Forelimb muscle (tissue), 1 donor: ENCODE results near the gene GLT6D1. TPM values are rescaled to one million over a fixed set of nuclear protein-coding genes. Genes with fewer than 3 reads are reported as not detected.

ENCODE experiments used
- DNase-seq: peaks from one replicate; pipeline ENCODE4 v3.0.0-alpha.2; 2013; ENCODE audit warnings: low read depth
- polyA plus RNA-seq: library from polyadenylated mRNA; unstranded; fragments of 120-200 nt; gene quantifications from one replicate; pipeline ENCODE4 v1.2.1, GENCODE V29; 2013; ENCODE audit not compliant: insufficient read length

GLT6D1 gene
- polyA plus RNA-seq, 1 donor = not detected

- no peak for DNase-seq
Measured at GRCh38 chr9:135622415-135623020, 16.8 kb downstream of the GLT6D1 start.

GRCh38 chr9:135620558-135620957, 18.8 kb downstream of the GLT6D1 start:
- no peak for DNase-seq

GRCh38 chr9:135619599-135619886, 19.8 kb downstream of the GLT6D1 start:
- no peak for DNase-seq

- DNase-seq = no peak
Measured at GRCh38 chr9:135618866-135619598, 20.3 kb downstream of the GLT6D1 start.

- DNase-seq = no peak
Measured at GRCh38 chr9:135617991-135618411, 21.3 kb downstream of the GLT6D1 start.

GRCh38 chr9:135617538-135617900, 21.8 kb downstream of the GLT6D1 start:
- DNase-seq = no peak

GRCh38 chr9:135616619-135617537, 22.5 kb downstream of the GLT6D1 start:
- no peak for DNase-seq

DNA sequence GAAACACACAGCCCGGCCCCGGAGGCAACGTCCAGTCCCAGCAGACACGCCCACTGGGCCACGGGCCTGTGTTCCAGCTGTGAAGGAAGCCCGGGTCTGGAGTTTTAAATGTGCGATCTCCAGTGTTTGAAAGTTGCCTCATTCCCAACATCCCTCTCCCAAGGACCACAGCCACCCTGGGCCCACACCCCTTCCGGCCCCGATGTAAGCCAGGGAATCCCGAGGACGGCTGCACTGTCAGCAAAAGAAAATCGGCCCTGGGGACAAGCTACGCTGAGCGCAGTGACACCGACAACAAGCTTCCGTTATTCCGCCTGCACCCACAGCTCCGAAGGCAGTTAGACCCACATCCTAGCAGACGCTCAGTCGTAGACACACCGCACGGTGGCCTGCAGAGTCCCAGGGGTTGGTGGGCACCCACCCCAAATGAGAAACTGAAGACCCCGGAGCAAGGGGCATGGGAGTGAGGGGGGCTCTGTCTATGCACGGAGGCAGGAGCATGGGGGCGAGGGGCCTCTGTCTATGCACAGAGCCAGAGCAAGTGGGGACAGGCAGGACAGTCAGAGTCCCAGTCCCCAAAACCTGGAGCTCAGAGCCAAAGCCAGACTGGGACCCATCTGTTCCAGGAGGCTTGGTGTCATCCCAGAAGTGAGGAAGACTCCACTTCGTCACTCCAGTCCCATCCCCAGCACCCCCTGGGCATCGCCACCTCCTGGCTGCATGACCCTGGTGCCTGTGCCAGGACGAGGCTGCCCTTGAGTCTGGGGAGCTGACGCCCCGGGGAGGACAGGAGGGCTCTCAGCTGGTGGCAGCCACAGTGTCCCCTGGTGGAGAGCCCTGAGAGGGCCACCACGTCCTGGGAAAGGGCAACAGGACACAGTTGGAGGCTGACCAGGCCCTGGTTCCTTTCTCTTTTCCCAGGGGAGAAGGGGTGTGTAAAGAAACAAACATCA, 23.4 kb downstream of the GLT6D1 start:
- no peak for DNase-seq

- DNase-seq = no peak
Measured at GRCh38 chr9:135614821-135615665, 24.3 kb downstream of the GLT6D1 start.

DNA sequence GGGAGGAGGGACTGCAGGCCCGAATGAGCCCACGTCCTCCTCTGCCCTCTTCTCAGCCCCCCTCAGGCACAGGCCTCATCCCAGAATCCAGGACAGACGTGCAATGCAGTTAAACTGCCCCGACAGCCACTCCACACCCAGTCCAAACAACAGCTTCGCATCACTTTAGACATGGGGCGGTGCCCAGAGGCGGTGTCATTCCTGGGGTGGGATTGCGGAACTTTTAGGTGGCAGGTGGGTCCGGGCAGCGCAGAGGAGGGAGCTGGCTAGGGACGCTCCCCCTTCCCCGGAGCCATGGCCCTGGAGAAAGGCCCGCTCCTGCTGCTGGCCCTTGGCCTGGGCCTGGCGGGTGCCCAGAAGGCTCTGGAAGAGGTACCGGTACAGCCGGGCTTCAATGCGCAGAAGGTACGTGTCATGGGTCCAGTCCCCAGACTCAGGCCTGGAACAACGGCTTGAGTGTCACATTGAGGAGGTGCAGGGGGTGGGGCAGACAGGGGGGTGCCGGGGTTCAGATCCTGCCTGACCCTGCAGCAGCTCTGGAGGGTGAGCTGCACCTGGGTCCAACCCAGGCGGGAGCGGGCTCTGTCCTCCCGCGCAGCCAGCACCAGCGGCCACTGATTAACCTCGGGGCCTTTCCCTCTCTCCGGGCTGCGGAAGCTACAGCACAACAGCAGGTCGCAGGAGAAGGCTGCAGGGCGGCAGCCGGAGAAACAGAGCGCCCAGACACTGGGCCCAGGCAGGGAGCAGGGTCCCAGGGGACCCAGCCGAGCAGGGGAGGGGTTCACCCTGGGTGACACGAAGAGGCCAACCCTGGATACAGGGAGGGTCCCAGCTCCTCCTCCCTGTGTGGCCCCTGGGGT, 25.2 kb downstream of the GLT6D1 start:
- no peak for DNase-seq

DNA sequence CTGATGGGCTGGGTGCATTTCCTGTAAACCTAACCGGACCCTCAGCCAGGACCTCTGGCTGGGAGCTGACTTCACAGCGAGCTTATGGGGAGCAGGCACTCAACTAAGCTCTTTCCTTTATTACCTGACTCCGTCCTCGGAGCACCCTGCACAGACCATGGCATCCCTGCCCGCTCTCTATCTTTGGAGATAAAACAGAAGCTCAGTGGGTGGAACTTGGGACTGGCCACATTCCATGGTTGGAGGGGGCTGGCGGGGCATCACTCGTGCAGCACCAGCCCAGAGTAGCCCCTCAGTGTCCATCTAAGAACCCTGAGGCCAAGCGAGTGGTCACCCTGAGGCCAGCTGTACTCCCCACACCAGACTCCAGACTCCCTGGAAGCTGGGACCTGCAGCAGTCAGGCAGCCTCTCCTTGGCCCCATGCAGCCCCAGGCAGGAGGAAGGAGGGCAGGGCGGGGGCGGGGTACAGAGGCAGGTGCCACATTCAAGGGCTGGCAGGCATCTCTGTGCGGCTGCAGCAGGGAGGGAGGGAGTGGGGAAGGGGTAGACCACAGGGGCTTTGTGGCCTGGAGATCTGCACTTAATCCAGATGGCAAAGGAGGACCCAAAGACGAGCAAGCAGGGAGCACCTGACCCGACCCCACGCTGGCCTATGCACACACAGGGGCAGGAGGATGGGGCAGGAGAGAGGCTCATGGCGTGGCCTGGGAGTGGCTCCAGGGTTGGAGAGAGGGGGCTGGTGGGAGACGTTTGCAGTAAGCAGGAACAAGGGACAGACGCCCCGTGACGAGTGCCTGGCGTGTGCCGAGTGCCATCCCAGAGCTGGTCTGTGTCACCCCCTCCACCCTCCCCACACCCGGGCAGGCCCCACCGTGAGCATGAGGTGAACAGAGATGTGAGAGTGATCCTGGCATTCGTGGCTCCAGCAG, 26.1 kb downstream of the GLT6D1 start:
- DNase-seq = no peak

DNA sequence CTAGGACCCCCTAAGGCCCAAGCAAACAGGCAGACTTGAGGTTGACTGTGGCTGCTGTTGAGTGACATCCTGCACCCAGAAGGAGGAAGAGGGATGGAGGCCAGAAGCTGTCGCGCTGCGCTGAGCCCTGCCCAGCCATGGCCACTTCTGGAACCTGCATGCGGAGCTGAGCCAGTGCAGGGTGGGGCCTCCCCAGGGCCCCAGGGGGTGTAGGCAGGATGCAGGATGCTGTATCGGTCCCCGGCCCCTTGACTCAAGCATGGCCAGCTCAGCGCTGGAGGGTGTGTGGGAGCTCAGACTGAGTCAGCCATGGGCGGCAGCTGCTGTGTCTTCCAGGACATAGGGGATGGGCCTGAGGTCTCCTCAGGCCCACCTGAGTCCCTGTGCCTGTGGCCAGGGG, 26.9 kb downstream of the GLT6D1 start:
- no peak for DNase-seq

- DNase-seq = no peak
Measured at GRCh38 chr9:135611875-135612209, 27.5 kb downstream of the GLT6D1 start.

GRCh38 chr9:135611142-135611874, 28.0 kb downstream of the GLT6D1 start:
- no peak for DNase-seq

GRCh38 chr9:135610290-135611141, 28.8 kb downstream of the GLT6D1 start:
- DNase-seq = no peak

DNA sequence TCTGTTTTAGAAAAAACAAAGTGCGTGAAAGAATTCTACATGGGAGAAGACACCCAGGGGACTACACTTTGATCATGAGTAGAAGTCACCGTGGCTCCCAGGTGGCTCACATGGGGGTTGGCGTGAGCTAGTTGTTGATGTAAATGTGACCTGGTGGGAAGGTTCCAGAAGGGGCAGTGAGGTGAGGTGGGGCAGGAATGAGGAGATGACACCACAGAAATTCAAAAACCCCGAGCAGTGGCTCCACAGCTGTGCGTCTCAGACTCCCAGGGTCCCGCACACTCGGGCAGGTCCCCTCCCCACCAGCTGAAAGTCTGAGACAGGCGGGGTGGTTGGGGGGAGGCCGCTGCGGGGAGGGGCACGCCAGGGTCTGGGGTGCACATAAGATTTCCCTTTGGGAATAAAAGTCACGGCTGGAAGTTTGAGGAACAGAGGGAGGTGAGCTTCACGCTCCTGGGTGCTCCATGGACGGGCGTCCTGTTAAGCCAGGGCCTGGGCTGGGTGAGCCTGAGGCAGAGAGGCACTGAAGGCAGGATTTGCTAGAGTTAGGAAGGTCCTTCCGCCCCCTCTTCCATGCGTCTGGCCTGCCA, 29.9 kb downstream of the GLT6D1 start:
- DNase-seq = no peak

- no peak for DNase-seq
Measured at GRCh38 chr9:135608999-135609317, 30.4 kb downstream of the GLT6D1 start.
